GM06990 (cell line): ENCODE results near the gene CBX3.

ENCODE experiments used
- DNase-seq: peaks from one replicate; pipeline ENCODE4 v3.0.0-alpha.2; 2011; ENCODE audit not compliant: insufficient read length; ENCODE audit errors: extremely low read depth
- H3K27me3 ChIP-seq: replicated peaks from 2 replicates; pipeline ENCODE4 v1.6.0; 2011; ENCODE audit warnings: low read length; ENCODE audit not compliant: control insufficient read depth, insufficient read depth
- H3K36me3 ChIP-seq: 2 replicates; pipeline ENCODE4 v1.5.1; 2011; ENCODE audit warnings: low read length; ENCODE audit not compliant: control insufficient read depth, insufficient read depth
- H3K4me3 ChIP-seq: replicated peaks from 2 replicates; pipeline ENCODE4 v1.5.1; 2011; ENCODE audit warnings: low read depth, mild to moderate bottlenecking, control low read depth, low read length
- TF ChIP-seq, protein P1 (sequence below): IDR thresholded peaks from 2 replicates; pipeline ENCODE4 v1.5.1; 2011; ENCODE audit warnings: low read length, control low read depth, mild to moderate bottlenecking, inconsistent platforms; ENCODE audit not compliant: insufficient read depth, poor library complexity, severe bottlenecking

Gene CBX3

DNA sequence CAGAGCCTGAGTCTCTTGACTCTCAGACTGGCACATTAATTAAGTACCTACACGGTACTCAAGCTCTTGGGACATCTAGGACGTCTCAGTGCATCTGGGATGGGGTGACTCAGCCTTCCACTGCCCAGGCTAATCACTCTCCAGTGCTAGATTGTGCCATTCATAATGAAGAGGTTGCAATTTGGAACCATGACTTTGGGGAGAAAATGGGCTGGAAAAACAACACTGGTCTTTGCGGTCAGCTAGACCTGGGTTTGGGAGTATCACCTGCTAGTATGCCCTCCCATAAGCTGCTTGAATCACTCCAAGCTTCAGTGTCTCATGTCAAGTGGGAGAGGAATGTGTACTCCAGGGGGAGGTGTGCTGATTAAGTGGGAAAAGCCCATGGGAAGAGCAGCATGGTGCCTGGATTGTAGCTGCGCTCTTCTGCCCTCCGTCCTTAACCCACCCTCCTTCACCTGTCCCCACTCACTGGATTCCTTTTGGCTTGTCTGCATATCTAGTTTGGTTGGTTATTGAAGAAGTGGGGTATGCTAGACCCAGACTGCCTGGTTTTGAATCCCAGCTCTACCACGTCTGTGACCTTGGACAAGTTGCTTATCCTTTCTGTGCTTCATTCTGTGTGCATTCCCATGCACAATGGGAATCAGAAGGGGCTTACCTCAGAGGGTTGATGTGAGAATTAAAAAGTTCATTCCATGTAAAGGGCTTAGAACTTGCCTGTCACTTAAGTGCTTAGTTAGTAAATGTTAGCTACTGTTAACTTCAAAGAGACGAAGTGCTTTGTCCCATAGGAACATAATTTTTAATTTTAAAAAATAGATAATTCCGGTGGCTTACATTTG is 45.8 kb upstream of the CBX3 start:
- peak overlapping the region; percentile 23 for H3K4me3 ChIP-seq
- TF ChIP-seq, protein P1, sequence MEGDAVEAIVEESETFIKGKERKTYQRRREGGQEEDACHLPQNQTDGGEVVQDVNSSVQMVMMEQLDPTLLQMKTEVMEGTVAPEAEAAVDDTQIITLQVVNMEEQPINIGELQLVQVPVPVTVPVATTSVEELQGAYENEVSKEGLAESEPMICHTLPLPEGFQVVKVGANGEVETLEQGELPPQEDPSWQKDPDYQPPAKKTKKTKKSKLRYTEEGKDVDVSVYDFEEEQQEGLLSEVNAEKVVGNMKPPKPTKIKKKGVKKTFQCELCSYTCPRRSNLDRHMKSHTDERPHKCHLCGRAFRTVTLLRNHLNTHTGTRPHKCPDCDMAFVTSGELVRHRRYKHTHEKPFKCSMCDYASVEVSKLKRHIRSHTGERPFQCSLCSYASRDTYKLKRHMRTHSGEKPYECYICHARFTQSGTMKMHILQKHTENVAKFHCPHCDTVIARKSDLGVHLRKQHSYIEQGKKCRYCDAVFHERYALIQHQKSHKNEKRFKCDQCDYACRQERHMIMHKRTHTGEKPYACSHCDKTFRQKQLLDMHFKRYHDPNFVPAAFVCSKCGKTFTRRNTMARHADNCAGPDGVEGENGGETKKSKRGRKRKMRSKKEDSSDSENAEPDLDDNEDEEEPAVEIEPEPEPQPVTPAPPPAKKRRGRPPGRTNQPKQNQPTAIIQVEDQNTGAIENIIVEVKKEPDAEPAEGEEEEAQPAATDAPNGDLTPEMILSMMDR: no peak
- no peak for DNase-seq
- no peaks in the 10 kb centered on the region for H3K27me3 ChIP-seq
- no peaks in the 10 kb centered on the region for H3K36me3 ChIP-seq

GRCh38 chr7:26156451-26157420 is 44.8 kb upstream of the CBX3 start:
- Histone ChIP-seq H3K27me3 (no peaks in the 10 kb centered on the region), H3K4me3 (peak overlapping the region; percentile 54), H3K36me3 (no peaks in the 10 kb centered on the region)
- DNase-seq: peak; percentile 67
- TF ChIP-seq, protein P1: no peak

GRCh38 chr7:26157520-26158105 is 43.9 kb upstream of the CBX3 start:
- no peak overlapping the region for H3K4me3 ChIP-seq
- TF ChIP-seq, protein P1: no peak
- no peak for DNase-seq

GRCh38 chr7:26159243-26159642 is 42.3 kb upstream of the CBX3 start:
- TF ChIP-seq, protein P1: no peak
- H3K36me3 ChIP-seq: no peaks in the 10 kb centered on the region
- H3K4me3 ChIP-seq: no peak overlapping the region
- no peak for DNase-seq
- H3K27me3 ChIP-seq: no peaks in the 10 kb centered on the region

More at GRCh38 chr7:26157520-26158105, 43.9 kb upstream of the CBX3 start:
- Histone ChIP-seq H3K36me3 (no peaks in the 10 kb centered on the region), H3K27me3 (no peaks in the 10 kb centered on the region)

DNA sequence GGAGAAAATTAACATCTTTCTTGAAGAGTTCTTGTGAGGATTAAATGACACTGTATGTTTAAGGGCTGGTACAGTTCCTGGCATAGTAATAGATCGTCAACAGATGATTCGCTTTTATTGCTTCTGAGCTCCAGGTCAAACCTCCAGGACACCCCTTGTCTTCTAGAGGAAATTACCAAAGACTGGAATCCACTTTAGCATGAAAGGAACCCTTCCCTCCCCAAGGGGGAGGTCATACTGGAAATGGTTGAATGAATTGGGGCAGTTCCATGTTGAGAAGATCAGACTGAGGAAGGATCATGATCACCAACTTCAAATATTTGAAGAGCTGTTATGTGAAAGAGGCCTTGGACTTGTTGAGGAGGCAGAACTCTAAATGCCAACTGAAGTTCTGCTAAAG is 40.6 kb upstream of the CBX3 start:
- Histone ChIP-seq H3K4me3 (no peak overlapping the region), H3K27me3 (no peaks in the 10 kb centered on the region), H3K36me3 (no peaks in the 10 kb centered on the region)
- TF ChIP-seq, protein P1: no peak
- no peak for DNase-seq
